ENCODE data around the gene IQCH. TPM values are rescaled to one million over a fixed set of nuclear protein-coding genes. Genes with fewer than 3 reads are reported as not detected.
A peak's percentile ranks its signal among the peaks of the same experiment; 100 is the strongest.

IQCH gene
- total and polyA plus RNA-seq, 2 donors (not counting 1 experiment from before 2014, with no cell fraction given), result 1.7 to 5.0 TPM

- no peaks in the 10 kb centered on the region for H3K4me1 ChIP-seq (ENCODE audit: control insufficient read depth, extremely low read depth, insufficient read depth, low read length)
- no peaks in the 10 kb centered on the region for H3K27me3 ChIP-seq (ENCODE audit: control insufficient read depth, insufficient read depth, low read length)
- TF ChIP-seq, protein P1, sequence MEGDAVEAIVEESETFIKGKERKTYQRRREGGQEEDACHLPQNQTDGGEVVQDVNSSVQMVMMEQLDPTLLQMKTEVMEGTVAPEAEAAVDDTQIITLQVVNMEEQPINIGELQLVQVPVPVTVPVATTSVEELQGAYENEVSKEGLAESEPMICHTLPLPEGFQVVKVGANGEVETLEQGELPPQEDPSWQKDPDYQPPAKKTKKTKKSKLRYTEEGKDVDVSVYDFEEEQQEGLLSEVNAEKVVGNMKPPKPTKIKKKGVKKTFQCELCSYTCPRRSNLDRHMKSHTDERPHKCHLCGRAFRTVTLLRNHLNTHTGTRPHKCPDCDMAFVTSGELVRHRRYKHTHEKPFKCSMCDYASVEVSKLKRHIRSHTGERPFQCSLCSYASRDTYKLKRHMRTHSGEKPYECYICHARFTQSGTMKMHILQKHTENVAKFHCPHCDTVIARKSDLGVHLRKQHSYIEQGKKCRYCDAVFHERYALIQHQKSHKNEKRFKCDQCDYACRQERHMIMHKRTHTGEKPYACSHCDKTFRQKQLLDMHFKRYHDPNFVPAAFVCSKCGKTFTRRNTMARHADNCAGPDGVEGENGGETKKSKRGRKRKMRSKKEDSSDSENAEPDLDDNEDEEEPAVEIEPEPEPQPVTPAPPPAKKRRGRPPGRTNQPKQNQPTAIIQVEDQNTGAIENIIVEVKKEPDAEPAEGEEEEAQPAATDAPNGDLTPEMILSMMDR (conservative IDR thresholded peaks at IDR 0.05 in 1 of 2, IDR thresholded peaks at IDR 0.05 in 1 of 2; ENCODE audit: low read depth in 1 of 2, low read length in 2 of 2), result peak; percentile 75 to 91
- no peak for TF ChIP-seq EZH2 (IDR thresholded peaks at IDR 0.05; ENCODE audit: low read length, missing control alignments)
- no peaks in the 10 kb centered on the region for H3K36me3 ChIP-seq (ENCODE audit: control insufficient read depth, insufficient read depth, low read length)
- no peaks in the 10 kb centered on the region for H4K20me1 ChIP-seq (ENCODE audit: control insufficient read depth, extremely low read depth, insufficient read depth, low read length)
- H3K4me2 ChIP-seq (ENCODE audit: extremely low read depth, insufficient read depth, low read length), result no peak overlapping the region
- no peak overlapping the region for H2AFZ ChIP-seq (ENCODE audit: low read length)
- no peak overlapping the region for H3K9ac ChIP-seq (ENCODE audit: insufficient read depth, low read length)
- no peaks in the 10 kb centered on the region for H3K79me2 ChIP-seq (ENCODE audit: control insufficient read depth, insufficient read depth, low read length)
- no peak overlapping the region for H3K27ac ChIP-seq (ENCODE audit: insufficient read depth, low read length)
- peak; percentile 38 to 68 for DNase-seq (ENCODE audit: low read depth in 2 of 2)
- no peak overlapping the region for H3K4me3 ChIP-seq (replicated peaks in 1 of 4; ENCODE audit: control extremely low read depth in 1 of 4, insufficient read depth in 1 of 4, low read depth in 3 of 4, low read length in 4 of 4)
- no peaks in the 10 kb centered on the region for H3K9me3 ChIP-seq (ENCODE audit: control insufficient read depth, insufficient read depth, low read depth, low read length)
Observed at GRCh38 chr15:67456677-67457529, 202.3 kb downstream of the IQCH start.

DNA sequence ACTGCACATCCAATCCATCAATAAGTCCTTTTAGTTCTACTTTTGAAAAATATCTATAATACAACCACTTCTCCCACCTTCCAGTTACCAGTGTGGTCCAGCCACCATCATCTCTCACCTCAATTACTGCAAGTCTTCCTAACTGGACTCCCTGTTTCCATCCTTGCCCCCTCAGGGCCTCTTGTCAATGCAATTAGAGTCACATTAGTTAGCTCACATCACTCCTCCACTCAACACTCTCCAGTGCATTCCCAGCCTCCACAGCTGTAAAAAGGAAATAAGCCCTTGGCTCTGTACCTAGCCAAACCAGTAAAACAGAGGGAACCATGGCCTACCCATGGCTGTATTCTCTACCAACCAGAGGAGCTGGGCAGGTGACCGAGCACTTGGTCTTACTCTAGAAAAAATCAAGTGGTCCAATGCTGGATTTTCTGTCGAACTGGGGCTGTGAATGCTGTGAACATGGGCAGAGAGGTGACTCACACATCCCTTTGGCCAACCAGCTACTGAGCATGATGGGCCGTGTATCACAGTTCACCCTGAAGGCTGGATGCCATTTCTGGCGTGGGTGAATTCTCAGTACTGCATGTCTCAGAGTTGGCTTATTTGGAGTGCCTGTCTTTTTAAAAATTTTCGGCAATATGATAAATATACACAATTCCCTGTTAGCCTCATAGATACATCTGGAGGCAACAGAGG lies 203.9 kb downstream of the IQCH start:
- no peaks in the 10 kb centered on the region for H4K20me1 ChIP-seq (ENCODE audit: control insufficient read depth, extremely low read depth, insufficient read depth, low read length)
- H2AFZ ChIP-seq (ENCODE audit: low read length), result no peak overlapping the region
- no peaks in the 10 kb centered on the region for H3K4me1 ChIP-seq (ENCODE audit: control insufficient read depth, extremely low read depth, insufficient read depth, low read length)
- peak in 1 of 2 donors; percentile 12 for DNase-seq (ENCODE audit: low read depth in 2 of 2)
- TF ChIP-seq EZH2 (IDR thresholded peaks at IDR 0.05; ENCODE audit: low read length, missing control alignments), result no peak
- TF ChIP-seq, protein P1 (conservative IDR thresholded peaks at IDR 0.05 in 1 of 2, IDR thresholded peaks at IDR 0.05 in 1 of 2; ENCODE audit: low read depth in 1 of 2, low read length in 2 of 2), result no peak
- H3K27me3 ChIP-seq (ENCODE audit: control insufficient read depth, insufficient read depth, low read length), result no peaks in the 10 kb centered on the region
- no peak overlapping the region for H3K27ac ChIP-seq (ENCODE audit: insufficient read depth, low read length)
- no peaks in the 10 kb centered on the region for H3K79me2 ChIP-seq (ENCODE audit: control insufficient read depth, insufficient read depth, low read length)
- no peaks in the 10 kb centered on the region for H3K36me3 ChIP-seq (ENCODE audit: control insufficient read depth, insufficient read depth, low read length)
- H3K9me3 ChIP-seq (ENCODE audit: control insufficient read depth, insufficient read depth, low read depth, low read length), result no peaks in the 10 kb centered on the region
- H3K4me3 ChIP-seq (replicated peaks in 1 of 4; ENCODE audit: control extremely low read depth in 1 of 4, insufficient read depth in 1 of 4, low read depth in 3 of 4, low read length in 4 of 4), result no peak overlapping the region
- no peak overlapping the region for H3K9ac ChIP-seq (ENCODE audit: insufficient read depth, low read length)
- no peak overlapping the region for H3K4me2 ChIP-seq (ENCODE audit: extremely low read depth, insufficient read depth, low read length)

- Histone ChIP-seq H3K9ac (ENCODE audit: insufficient read depth, low read length) (no peak overlapping the region), H2AFZ (ENCODE audit: low read length) (no peak overlapping the region), H3K4me1 (ENCODE audit: control insufficient read depth, extremely low read depth, insufficient read depth, low read length) (no peaks in the 10 kb centered on the region), H3K79me2 (ENCODE audit: control insufficient read depth, insufficient read depth, low read length) (no peaks in the 10 kb centered on the region), H3K4me2 (ENCODE audit: extremely low read depth, insufficient read depth, low read length) (no peak overlapping the region), H3K27ac (ENCODE audit: insufficient read depth, low read length) (no peak overlapping the region), H4K20me1 (ENCODE audit: control insufficient read depth, extremely low read depth, insufficient read depth, low read length) (no peaks in the 10 kb centered on the region), H3K36me3 (ENCODE audit: control insufficient read depth, insufficient read depth, low read length) (no peaks in the 10 kb centered on the region), H3K9me3 (ENCODE audit: control insufficient read depth, insufficient read depth, low read depth, low read length) (no peaks in the 10 kb centered on the region), H3K27me3 (ENCODE audit: control insufficient read depth, insufficient read depth, low read length) (no peaks in the 10 kb centered on the region), H3K4me3 (replicated peaks in 1 of 4; ENCODE audit: control extremely low read depth in 1 of 4, insufficient read depth in 1 of 4, low read depth in 3 of 4, low read length in 4 of 4) (no peak overlapping the region)
- no peak for TF ChIP-seq EZH2 (IDR thresholded peaks at IDR 0.05; ENCODE audit: low read length, missing control alignments)
- TF ChIP-seq, protein P1 (conservative IDR thresholded peaks at IDR 0.05 in 1 of 2, IDR thresholded peaks at IDR 0.05 in 1 of 2; ENCODE audit: low read depth in 1 of 2, low read length in 2 of 2), result no peak
- no peak for DNase-seq (ENCODE audit: low read depth in 2 of 2)
Observed at GRCh38 chr15:67460521-67460920, 205.9 kb downstream of the IQCH start.
